Transverse colon (tissue), 4 donors: ENCODE results near the gene PRRC2A.

ENCODE experiments used
- CTCF ChIP-seq, 5 experiments: fragments of 200-600 bp in 3 of 5; fragments of 450-650 bp in 2 of 5; sonication (generic) in 3 of 5; IDR thresholded peaks; 1 replicate in 2 of 5; 2 replicates in 3 of 5; pipeline ENCODE4 v1.5.1; 2016 to 2017; ENCODE audit warnings: antibody characterized with exemption in 5 of 5, inconsistent platforms in 3 of 5, mild to moderate bottlenecking in 2 of 5, moderate library complexity in 1 of 5
- POLR2A ChIP-seq: fragments of 450-650 bp; IDR thresholded peaks from one replicate; pipeline ENCODE4 v1.6.1; 2016; ENCODE audit warnings: antibody characterized with exemption, mild to moderate bottlenecking, moderate library complexity
- POLR2AphosphoS5 ChIP-seq, 3 donors: sonication (generic); formaldehyde crosslinking; IDR thresholded peaks; one replicate each; pipeline ENCODE4 v1.6.1; 2016; ENCODE audit warnings: antibody characterized with exemption in 3 of 3

GRCh38 chr6:31580438-31580740 is 40.1 kb upstream of the PRRC2A start:
- TF ChIP-seq CTCF (IDR thresholded peaks at IDR 0.05): no peak
- no peak for TF ChIP-seq POLR2A
- TF ChIP-seq POLR2AphosphoS5 (IDR thresholded peaks at IDR 0.05): no peak
